Measurements from ENCODE around the gene ZNF524. TPM values are rescaled to one million over a fixed set of nuclear protein-coding genes. Genes with fewer than 3 reads are reported as not detected.

ZNF524 gene, protein sequence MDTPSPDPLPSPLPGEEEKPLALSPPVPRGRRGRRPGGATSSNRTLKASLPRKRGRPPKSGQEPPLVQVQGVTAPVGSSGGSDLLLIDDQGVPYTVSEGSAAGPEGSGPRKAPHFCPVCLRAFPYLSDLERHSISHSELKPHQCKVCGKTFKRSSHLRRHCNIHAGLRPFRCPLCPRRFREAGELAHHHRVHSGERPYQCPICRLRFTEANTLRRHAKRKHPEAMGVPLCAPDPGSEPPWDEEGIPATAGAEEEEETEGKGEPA
- 1.8 TPM for polyA plus RNA-seq (2012; ENCODE audit: missing spikeins)

DNA sequence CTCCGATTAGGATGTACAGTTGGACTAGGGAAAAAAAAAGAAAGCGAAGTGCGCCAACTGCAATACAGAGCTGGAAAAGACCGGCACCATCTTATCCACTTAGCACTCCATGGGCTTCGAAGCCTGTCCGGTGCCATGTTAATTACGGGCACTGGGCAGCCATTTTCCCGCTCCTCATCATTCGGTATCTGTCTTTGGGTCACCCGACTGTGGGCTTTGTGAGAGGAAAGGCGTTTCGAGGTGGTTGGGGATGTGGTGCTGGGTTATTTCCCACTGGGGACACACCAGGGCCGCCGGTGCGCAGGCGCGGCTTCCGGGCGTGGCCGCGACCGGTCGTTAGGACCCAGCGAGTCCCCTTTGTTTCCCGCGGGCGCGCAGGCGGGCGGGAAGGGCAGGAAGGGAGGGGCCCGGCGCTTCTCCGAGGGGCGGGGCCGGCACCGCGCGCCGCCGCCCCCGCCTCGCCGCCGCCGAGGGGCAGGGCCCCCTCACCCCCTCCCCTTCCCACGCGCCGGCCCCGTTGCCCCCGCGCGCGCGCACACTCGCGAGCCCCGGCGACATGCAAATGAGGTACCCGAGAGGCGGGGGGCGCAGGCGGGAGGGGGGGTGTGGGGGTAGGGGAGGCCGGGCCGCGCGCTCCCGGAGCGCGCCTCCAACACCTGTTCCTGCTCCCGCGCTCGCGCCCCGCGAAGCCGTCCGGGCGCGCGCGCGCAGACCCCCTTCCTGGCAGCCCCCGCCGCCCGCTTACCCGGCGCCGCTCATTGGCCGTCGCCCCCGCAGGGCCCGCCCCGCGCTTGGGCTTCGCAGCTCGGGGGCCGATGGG is at the start of gene ZNF524:
Gene ZNF524 (plus strand): TSS at position 447 of the 820 bp plus-strand sequence. CDS start 1,825 bp downstream, outside the sequence.
- TF ChIP-seq TAF1 (IDR thresholded peaks at IDR 0.05; ENCODE audit: borderline replicate concordance, low read depth, low read length) (peak; percentile 64), POLR2AphosphoS5 (IDR thresholded peaks at IDR 0.05; ENCODE audit: low read depth, low read length) (no peak), POLR2A (IDR thresholded peaks at IDR 0.05; ENCODE audit: low read depth, low read length) (peak; percentile 62; the same call in 1 of the 2 replicates)
- DNase-seq (ENCODE audit: insufficient read length), result peak; percentile 84
- no peak for FAIRE-seq

DNA sequence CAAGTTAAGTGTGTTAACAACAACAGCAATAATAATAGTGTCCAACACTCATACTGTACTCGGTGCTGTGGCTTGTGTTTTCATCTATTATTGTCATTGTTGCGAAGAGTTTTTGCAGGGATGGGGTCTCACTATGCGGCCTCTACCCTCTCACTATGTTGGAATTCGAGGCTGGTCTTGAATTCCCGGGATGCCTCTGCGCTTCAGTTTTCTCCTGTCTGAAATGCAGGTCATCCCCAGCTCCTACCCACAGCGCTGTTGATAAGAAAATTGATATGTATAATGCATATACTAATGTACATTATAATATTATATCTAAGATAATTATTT is 49.8 kb upstream of the ZNF524 start:
- TF ChIP-seq POLR2AphosphoS5 (IDR thresholded peaks at IDR 0.05; ENCODE audit: low read depth, low read length) (no peak), TAF1 (IDR thresholded peaks at IDR 0.05; ENCODE audit: borderline replicate concordance, low read depth, low read length) (no peak), POLR2A (IDR thresholded peaks at IDR 0.05; ENCODE audit: low read depth, low read length) (no peak)
- DNase-seq (ENCODE audit: insufficient read length) (no peak), FAIRE-seq (no peak)

DNA sequence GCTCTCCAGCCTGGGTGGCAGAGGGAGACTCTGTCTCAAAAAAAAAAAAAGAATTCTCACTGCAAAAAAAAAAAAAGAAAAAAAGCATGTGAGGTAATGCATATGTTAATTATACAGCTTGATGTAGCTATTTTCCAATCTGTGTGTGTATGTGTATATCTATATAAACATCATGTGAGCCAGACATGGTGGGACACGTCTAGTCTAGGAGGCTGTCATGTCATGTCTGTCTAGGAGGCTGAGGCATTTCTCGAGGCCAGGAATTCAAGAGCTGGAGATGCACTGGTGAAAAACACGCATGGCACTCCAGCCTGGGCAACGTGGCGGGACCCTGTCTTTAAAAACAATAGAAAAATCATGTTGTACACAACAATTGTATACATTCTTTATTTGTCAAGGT is 47.9 kb upstream of the ZNF524 start:
- no peak for FAIRE-seq
- TF ChIP-seq POLR2A (IDR thresholded peaks at IDR 0.05; ENCODE audit: low read depth, low read length) (no peak), POLR2AphosphoS5 (IDR thresholded peaks at IDR 0.05; ENCODE audit: low read depth, low read length) (no peak), TAF1 (IDR thresholded peaks at IDR 0.05; ENCODE audit: borderline replicate concordance, low read depth, low read length) (no peak)
- DNase-seq (ENCODE audit: insufficient read length), result no peak

DNA sequence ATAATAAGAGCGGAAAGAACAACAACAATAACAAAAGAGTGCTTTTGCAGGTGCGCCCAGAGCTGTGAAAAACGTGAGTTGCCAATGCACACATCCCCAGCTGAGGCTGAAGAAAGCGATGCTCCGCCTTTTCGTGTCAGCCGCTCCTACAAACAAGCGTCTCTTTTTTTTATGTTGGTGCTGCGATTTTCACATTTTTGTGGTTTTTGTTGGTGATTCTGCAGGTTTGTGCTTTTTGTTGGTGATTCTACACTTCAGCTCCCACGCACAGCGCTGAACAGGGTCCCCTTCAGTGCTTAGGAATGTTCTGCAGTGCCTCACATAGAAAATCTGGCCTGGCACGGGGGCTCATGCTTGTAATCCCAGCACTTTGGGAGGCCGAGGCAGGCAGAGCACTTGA is 47.5 kb upstream of the ZNF524 start:
- FAIRE-seq, result no peak
- no peak for DNase-seq (ENCODE audit: insufficient read length)
- no peak for TF ChIP-seq POLR2A (IDR thresholded peaks at IDR 0.05; ENCODE audit: low read depth, low read length)
- no peak for TF ChIP-seq TAF1 (IDR thresholded peaks at IDR 0.05; ENCODE audit: borderline replicate concordance, low read depth, low read length)
- TF ChIP-seq POLR2AphosphoS5 (IDR thresholded peaks at IDR 0.05; ENCODE audit: low read depth, low read length), result no peak

DNA sequence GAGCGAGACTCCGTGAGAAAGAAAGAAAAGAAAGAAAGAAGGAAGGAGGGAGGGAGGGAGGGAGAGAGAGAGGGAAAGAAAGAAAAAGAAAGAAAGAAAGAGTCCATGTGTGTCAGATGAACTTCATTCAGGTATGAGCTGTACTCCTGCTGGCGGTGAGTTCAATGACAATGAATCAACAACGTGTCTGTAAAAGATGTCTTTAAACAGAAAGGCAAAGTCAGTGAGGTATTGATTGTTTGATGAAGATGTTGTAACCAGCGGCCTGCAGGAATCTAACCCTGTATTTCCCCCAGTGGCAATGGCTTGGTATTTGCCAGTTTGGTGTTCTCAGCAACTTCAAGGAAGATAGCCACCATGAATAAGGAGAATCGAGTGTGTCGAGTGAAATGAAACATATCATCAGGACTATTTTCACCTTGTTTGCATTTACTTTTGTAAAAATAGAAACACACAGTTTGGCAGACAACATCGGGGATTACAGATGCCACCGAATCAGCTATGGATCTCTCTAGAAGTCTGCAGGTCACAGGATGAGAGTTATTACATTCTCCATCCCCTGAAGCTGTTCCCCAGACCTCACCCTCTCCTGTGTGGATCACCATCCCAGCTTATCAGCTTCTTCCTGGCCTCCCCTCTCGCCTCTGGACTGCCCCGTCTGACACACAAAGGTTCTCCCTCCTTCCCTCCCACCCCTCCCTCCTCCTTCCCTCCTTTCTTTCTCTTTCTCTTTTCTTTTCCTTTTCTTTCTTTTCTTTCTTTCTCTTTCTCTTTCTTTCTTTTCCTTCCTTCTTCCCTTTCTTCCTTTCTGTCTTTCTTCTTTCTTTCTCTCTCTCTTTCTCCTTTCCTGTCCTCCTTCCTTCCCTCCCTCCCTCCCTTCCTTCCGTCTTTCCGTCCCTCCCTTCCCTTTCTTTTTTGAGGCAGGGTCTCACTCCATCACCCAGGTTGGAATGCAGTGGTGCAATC is 46.6 kb upstream of the ZNF524 start:
- DNase-seq (ENCODE audit: insufficient read length) (no peak), FAIRE-seq (no peak)
- TF ChIP-seq TAF1 (IDR thresholded peaks at IDR 0.05; ENCODE audit: borderline replicate concordance, low read depth, low read length) (no peak), POLR2AphosphoS5 (IDR thresholded peaks at IDR 0.05; ENCODE audit: low read depth, low read length) (no peak), POLR2A (IDR thresholded peaks at IDR 0.05; ENCODE audit: low read depth, low read length) (no peak)

DNA sequence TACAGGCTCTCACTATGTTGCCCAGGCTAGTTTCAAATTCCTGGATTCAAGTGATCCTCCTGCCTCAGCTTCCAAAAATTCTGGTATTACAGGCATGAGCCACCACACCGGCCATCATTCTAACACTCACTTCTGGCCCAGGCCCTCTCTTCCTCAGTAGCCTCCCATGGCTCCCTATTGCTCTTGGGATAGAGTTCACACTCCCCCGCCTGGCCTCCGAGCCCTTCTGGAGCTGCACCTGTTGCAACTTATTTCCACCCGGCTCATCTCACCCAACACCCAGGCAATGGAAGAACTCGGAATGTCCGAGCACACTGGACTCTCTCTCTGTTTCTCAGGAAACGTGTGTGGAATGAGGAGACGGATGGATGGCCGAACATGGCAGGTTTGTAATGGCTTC is 45.8 kb upstream of the ZNF524 start:
- TF ChIP-seq POLR2AphosphoS5 (IDR thresholded peaks at IDR 0.05; ENCODE audit: low read depth, low read length) (no peak), TAF1 (IDR thresholded peaks at IDR 0.05; ENCODE audit: borderline replicate concordance, low read depth, low read length) (no peak), POLR2A (IDR thresholded peaks at IDR 0.05; ENCODE audit: low read depth, low read length) (no peak)
- FAIRE-seq, result no peak
- DNase-seq (ENCODE audit: insufficient read length), result no peak

DNA sequence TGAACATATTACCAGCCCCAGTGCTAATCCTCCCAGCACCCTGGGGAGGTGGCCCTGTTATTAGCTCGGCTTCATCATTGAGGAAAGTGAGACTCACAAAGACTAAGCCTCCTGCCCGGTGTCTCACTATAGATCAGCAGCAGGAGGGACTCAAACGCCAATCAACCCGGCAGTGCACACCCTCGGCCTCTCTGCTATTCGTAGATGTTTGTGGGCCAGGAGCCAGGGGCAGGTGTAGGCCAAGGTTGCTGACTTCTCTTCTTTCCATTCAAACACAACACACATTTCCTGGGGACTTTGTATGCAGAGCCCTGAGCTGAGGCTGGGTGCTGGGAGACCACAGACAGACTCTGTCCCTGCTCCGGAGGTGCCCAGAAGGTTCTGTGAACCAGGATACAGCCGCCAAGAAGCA is 45.3 kb upstream of the ZNF524 start:
- TF ChIP-seq POLR2AphosphoS5 (IDR thresholded peaks at IDR 0.05; ENCODE audit: low read depth, low read length) (no peak), POLR2A (IDR thresholded peaks at IDR 0.05; ENCODE audit: low read depth, low read length) (no peak), TAF1 (IDR thresholded peaks at IDR 0.05; ENCODE audit: borderline replicate concordance, low read depth, low read length) (no peak)
- FAIRE-seq (no peak), DNase-seq (ENCODE audit: insufficient read length) (no peak)

DNA sequence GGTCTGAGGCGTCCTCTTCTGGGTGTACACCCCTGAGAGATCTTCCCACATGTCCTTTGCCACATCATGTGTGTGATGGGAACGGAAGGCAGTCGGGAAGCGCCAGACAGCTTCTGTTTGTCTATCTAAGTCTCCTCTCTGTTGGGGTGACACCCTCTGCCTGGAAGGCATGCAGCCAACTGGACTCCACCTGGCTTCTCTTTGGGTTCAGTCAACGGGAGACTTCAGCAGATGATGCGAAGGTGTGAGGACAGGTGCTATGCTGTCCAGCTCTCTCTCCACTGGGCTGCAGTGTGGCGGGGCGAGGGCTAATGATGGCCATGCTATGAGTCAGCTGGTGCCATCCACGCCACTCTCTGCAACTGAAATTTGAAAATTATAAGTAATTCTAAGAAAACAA is 40.4 kb upstream of the ZNF524 start:
- FAIRE-seq (no peak), DNase-seq (ENCODE audit: insufficient read length) (no peak)
- TF ChIP-seq POLR2A (IDR thresholded peaks at IDR 0.05; ENCODE audit: low read depth, low read length) (no peak), POLR2AphosphoS5 (IDR thresholded peaks at IDR 0.05; ENCODE audit: low read depth, low read length) (no peak), TAF1 (IDR thresholded peaks at IDR 0.05; ENCODE audit: borderline replicate concordance, low read depth, low read length) (no peak)

DNA sequence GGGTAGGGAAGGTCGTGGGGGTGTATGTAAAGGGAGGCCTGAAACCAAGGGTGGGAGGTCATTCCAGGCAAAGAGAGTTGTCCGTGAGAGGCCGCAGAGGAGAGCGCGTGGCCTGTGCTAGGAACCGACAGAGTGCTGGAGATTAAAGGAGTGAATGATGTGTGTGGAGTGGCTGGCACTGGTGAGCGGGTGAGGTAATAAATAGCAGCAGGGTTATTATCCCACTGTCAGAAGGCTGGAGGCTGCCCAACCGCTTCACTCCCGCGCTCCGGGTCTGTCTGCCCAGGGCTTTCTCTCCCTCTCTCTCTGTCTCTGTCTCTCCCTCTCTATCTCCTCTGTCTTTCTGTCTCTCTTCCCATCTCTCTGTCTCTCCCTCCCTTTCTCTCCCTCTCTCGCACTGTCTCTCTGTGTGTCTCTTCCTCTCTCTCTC is 36.8 kb upstream of the ZNF524 start:
- no peak for DNase-seq (ENCODE audit: insufficient read length)
- no peak for FAIRE-seq

DNA sequence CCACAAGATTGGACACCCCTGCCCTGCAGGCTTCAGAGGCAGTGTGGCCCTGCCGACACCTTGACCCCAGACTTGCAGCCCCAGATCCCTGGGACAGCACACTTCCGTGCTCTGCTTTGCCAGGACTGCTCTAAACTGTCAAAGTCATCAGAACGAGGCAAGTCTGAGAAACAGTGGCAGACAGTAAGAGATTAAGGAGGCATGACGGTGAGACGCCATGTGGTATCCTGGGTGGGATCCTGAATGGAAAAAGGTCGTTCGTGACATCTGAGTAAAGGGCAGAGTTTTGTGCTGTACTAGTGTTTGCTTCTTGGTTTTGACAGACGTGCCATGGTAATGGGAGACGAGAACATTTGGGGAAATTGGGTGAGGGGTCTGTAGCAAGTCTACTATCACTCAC is 33.3 kb upstream of the ZNF524 start:
- TF ChIP-seq POLR2A (IDR thresholded peaks at IDR 0.05; ENCODE audit: low read depth, low read length) (no peak), POLR2AphosphoS5 (IDR thresholded peaks at IDR 0.05; ENCODE audit: low read depth, low read length) (no peak), TAF1 (IDR thresholded peaks at IDR 0.05; ENCODE audit: borderline replicate concordance, low read depth, low read length) (no peak)
- no peak for FAIRE-seq
- no peak for DNase-seq (ENCODE audit: insufficient read length)

More for the DNA sequence above, 36.8 kb upstream of the ZNF524 start:
- TF ChIP-seq POLR2A (IDR thresholded peaks at IDR 0.05; ENCODE audit: low read depth, low read length) (no peak), POLR2AphosphoS5 (IDR thresholded peaks at IDR 0.05; ENCODE audit: low read depth, low read length) (no peak), TAF1 (IDR thresholded peaks at IDR 0.05; ENCODE audit: borderline replicate concordance, low read depth, low read length) (no peak)

Measured in GM12892 (cell line).